DMS114 treated with DMSO at 0.1 percent for 48 hours (cell line): ENCODE data around the gene PIAS3.
"Not testable (repeated sequence)": the region's sequence is repeated elsewhere in the genome, so short reads cannot be mapped to it uniquely, and the experiment has no call there.

Source experiments
- DNase-seq: peaks from one replicate; lab custom pipeline; 2025; ENCODE audit not compliant: unreplicated experiment; lab: John Stamatoyannopoulos, UW

The PIAS3 gene

GRCh38 chr1:145826030-145826429, 32.9 kb downstream of the PIAS3 start:
- DNase-seq = no peak

DNA sequence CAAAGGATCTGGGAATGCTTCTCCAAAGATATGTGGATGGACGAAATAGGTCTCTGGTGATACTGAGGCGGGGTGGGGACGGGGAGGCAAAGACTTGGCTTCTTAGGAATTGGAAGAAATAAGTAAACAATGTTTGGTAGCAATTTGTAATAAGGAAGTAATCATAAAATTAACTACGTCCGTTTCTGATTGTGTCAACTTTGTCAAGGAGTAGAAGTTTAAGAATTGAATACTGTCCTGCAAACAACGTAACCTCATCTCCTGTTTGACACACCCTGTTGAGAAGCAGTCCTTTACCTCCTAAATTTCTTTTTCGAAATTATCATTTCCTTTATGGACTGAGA, 34.4 kb downstream of the PIAS3 start:
- DNase-seq = no peak

- peak; percentile 94 for DNase-seq
Observed at GRCh38 chr1:145823565-145824498, 35.0 kb downstream of the PIAS3 start, which contains the start of the genes POLR3C and RNF115. Gene POLR3C, plus strand, starts transcription at chr1:145824200. Its CDS starts 1,577 bp downstream, at chr1:145825777. Gene RNF115, minus strand, starts transcription at chr1:145824095. Its CDS starts 222 bp downstream, at chr1:145823873.

- DNase-seq = not testable (repeated sequence)
Observed at GRCh38 chr1:145822779-145823331, 36.0 kb downstream of the PIAS3 start.

- not testable (repeated sequence) for DNase-seq
Observed at GRCh38 chr1:145818095-145818494, 40.8 kb downstream of the PIAS3 start.

DNA sequence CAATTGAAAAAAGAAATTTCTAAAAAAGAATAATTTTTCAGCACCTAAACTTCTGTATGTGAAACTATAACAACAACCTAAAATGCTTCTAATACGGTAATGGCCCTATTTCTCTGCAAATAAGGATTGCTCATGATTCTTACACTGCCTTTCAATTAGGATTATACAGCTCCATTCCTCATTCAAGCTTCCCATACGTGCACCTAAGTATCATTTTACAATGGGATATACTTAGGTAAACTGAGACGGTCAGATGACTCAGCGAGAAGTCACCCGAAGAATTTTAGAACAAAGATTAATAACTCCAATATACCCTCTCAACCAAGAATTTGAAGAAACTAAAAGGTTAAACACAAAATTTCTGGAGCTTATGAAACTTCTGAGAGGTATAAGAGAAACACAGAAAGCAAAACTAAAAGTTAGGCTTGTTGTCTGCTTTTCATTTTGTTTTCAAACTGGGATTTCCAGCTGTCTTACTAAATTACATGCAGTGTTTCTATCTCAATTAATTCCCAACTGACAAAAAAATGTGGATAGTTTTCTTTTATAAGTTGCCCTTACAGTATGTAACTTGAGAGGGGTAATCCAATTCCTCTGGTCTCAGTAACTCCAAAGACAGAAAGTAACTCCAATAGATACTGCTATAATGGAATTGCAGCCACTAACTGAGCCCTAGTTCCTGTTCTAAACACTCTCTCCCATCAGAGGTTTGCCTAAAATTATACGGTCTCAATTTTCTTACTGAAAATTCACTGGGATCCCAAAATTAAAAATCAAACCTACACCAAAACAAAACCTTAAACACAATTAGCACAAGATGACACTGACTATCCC, 45.7 kb downstream of the PIAS3 start:
- DNase-seq = not testable (repeated sequence)

DNA sequence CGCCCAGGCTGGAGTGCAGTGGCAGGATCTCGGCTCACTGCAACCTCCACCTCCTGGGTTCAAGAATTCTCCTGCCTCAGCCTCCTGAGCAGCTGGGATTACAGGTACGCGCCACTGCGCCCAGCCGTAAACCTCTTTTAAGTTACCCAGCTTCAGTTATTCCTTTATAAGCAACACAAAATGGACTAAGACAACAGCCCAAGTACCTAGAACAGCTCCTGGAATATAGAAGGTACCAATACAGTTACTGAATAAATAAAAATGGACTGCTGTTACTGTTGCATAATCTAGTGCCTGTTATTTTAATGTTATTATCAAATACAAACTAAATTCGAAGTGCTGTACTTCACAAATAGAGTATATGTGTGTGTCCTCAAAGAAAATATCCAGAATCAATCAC, 52.0 kb downstream of the PIAS3 start:
- DNase-seq = no peak

DNA sequence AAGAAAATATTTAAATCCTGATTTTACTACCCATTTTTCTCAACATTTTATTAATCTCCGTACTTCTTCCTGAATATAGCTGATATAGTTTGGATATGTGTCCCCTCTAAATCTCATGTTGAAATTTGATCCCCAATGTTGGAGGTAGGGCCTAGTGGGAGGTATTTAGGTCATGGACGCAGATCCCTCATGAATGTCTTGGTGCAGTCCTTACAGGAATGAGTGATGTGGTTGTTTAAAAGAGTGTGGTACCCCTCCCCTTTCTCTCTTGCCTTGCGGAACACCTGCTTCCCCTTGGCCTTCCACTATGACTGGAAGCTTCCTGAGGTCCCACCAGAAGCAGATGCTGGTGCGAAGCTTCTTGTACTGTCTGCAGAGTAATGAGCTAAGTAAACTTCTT, 52.5 kb downstream of the PIAS3 start:
- DNase-seq = no peak

GRCh38 chr1:145805057-145805456, 53.8 kb downstream of the PIAS3 start:
- DNase-seq = no peak

GRCh38 chr1:145804235-145805045, 54.4 kb downstream of the PIAS3 start:
- DNase-seq = no peak

DNA sequence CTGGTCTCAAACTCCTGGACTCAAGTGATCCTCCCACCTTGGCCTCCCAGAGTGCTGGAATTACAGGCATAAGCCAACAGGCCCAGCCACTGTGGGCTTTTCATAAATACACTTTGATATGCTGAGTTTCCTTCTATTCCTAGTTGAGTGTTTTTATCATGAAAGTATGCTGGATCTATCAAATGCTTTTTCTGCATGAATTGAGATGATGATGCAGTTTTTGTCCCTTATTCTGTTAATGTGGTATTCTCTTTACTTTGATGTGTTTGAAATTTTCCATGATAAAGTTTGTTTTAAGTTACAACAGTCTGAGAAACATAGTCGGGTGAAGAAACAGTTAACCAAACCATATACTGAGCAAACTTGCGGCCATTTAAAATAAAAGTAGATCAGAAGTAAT, 59.1 kb downstream of the PIAS3 start:
- no peak for DNase-seq
